Left ventricle myocardium inferior (tissue), 1 donor: ENCODE results near the gene SLFN12. TPM values are rescaled to one million over a fixed set of nuclear protein-coding genes. Genes with fewer than 3 reads are reported as not detected.

Experiments
- DNase-seq: peaks from one replicate; pipeline ENCODE4 v3.0.0-alpha.2; 2020
- H3K27ac ChIP-seq: fragments of 200-600 bp; replicated peaks from 2 replicates; pipeline ENCODE4 v1.8.0; 2021
- H3K27me3 ChIP-seq: fragments of 200-600 bp; 2 replicates; pipeline ENCODE4 v1.8.0; 2021; ENCODE audit warnings: low read depth
- H3K36me3 ChIP-seq: fragments of 200-600 bp; 2 replicates; pipeline ENCODE4 v1.8.0; 2021
- H3K4me1 ChIP-seq: fragments of 200-600 bp; 2 replicates; pipeline ENCODE4 v1.8.0; 2021
- H3K4me3 ChIP-seq: fragments of 200-600 bp; 2 replicates; pipeline ENCODE4 v1.8.0; 2021; ENCODE audit warnings: mild to moderate bottlenecking, moderate library complexity
- H3K9me3 ChIP-seq: fragments of 200-600 bp; replicated peaks from 2 replicates; pipeline ENCODE4 v1.8.0; 2021
- intact Hi-C: fragments of 100-400 bp; cut with micrococcal nuclease; formaldehyde crosslinking; loops from one replicate; pipeline ENCODE4 v1.11.0; 2022
- total RNA-seq: library from RNA; stranded (reverse); fragmentation: NEBNext Ultra II Directional; extraction: Animal tissue kit (Norgen Biotek cat#: 25700); gene quantifications from one replicate; pipeline ENCODE4 v1.2.1, GENCODE V29; 2021
- TF ChIP-seq, protein P1 (sequence below): fragments of 200-600 bp; IDR thresholded peaks from 2 replicates; pipeline ENCODE4 v1.8.0; 2021; ENCODE audit warnings: antibody characterized with exemption, mild to moderate bottlenecking, borderline replicate concordance
- donor health status: DM: no; HTN: yes; CAD: no; lungs with severe emphysema.

SLFN12 gene
- total RNA-seq, 1 donor from 2014 or later, result 3.7 TPM

DNA sequence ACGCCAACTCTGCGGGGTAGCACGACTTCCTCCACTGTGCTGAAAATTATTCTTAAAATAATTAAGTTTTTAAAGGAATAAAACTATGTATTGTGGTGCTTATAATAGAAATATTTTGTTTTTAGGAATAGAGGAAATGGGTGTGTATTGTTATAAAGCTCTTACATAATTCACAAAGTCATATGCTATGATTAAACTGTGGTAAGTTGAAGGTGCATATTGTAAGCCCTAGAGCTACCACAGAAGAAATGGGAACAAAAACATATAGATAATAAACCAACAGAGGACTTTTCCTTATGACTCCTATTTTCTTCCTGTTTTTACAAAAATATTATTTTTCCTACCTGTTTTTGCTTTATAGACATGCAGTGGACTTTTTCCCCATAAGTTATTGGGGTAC is 54.6 kb downstream of the SLFN12 start:
- no peak for DNase-seq
- H3K4me3 ChIP-seq, result peak overlapping the region; percentile 10
- TF ChIP-seq, protein P1, sequence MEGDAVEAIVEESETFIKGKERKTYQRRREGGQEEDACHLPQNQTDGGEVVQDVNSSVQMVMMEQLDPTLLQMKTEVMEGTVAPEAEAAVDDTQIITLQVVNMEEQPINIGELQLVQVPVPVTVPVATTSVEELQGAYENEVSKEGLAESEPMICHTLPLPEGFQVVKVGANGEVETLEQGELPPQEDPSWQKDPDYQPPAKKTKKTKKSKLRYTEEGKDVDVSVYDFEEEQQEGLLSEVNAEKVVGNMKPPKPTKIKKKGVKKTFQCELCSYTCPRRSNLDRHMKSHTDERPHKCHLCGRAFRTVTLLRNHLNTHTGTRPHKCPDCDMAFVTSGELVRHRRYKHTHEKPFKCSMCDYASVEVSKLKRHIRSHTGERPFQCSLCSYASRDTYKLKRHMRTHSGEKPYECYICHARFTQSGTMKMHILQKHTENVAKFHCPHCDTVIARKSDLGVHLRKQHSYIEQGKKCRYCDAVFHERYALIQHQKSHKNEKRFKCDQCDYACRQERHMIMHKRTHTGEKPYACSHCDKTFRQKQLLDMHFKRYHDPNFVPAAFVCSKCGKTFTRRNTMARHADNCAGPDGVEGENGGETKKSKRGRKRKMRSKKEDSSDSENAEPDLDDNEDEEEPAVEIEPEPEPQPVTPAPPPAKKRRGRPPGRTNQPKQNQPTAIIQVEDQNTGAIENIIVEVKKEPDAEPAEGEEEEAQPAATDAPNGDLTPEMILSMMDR, result no peak
- peak overlapping the region; percentile 98 for H3K27ac ChIP-seq
- H3K9me3 ChIP-seq, result peaks cover 22% of the 10 kb centered on the region
- H3K36me3 ChIP-seq, result no peaks in the 10 kb centered on the region
- H3K4me1 ChIP-seq, result peaks cover 44% of the 10 kb centered on the region
- H3K27me3 ChIP-seq, result peaks cover 42% of the 10 kb centered on the region
- intact Hi-C loops, result no loop called here

DNA sequence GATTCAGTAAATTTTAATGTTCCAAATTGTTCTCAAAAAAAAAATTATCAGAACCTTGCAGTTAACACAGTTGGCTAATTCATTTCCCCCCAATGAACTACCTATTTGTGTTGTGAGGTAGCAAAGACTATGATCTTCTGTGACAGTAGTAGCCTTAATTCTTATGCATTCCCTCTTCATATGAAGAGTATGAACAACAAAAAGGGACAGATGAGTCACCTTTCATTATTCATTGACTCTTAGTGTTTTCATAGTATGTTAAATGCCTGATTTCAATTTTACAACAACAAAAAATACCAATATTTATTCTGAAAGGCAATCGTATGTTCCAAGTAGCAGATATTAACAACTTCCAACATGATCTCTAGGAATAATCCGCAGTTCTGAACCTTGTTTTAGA is 55.2 kb downstream of the SLFN12 start:
- no peak overlapping the region for H3K4me3 ChIP-seq
- TF ChIP-seq, protein P1, result no peak
- peaks cover 20% of the 10 kb centered on the region for H3K9me3 ChIP-seq
- intact Hi-C loops, result no loop called here
- H3K4me1 ChIP-seq, result peaks cover 44% of the 10 kb centered on the region
- no peaks in the 10 kb centered on the region for H3K36me3 ChIP-seq
- H3K27me3 ChIP-seq, result peaks cover 46% of the 10 kb centered on the region
- DNase-seq, result no peak
- peak overlapping the region; percentile 98 for H3K27ac ChIP-seq

DNA sequence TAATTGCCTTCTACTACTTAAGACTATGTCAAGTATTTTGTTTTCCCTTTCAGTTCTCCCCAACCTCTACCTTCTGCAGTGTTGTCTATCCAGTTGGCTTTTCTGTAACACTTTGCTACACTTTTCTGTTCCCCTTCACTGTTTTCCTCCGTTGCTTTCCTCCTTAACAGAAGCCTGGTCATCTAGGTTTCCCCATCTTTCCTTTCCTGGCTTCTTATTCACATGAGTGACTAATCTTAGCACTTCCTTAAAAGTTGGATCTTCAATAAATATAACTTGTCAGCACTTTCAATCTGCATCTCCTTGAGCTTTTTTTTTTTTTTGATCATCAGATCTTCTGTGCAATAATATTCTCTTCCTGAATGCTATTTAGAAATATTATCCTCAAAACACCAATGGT is 56.1 kb downstream of the SLFN12 start:
- DNase-seq, result no peak
- H3K4me1 ChIP-seq, result peaks cover 50% of the 10 kb centered on the region
- H3K36me3 ChIP-seq, result no peaks in the 10 kb centered on the region
- peaks cover 15% of the 10 kb centered on the region for H3K9me3 ChIP-seq
- TF ChIP-seq, protein P1, result no peak
- peak overlapping the region; percentile 98 for H3K27ac ChIP-seq
- intact Hi-C loops, result no loop called here
- H3K27me3 ChIP-seq, result peaks cover 54% of the 10 kb centered on the region
- H3K4me3 ChIP-seq, result peak overlapping the region; percentile 42

DNA sequence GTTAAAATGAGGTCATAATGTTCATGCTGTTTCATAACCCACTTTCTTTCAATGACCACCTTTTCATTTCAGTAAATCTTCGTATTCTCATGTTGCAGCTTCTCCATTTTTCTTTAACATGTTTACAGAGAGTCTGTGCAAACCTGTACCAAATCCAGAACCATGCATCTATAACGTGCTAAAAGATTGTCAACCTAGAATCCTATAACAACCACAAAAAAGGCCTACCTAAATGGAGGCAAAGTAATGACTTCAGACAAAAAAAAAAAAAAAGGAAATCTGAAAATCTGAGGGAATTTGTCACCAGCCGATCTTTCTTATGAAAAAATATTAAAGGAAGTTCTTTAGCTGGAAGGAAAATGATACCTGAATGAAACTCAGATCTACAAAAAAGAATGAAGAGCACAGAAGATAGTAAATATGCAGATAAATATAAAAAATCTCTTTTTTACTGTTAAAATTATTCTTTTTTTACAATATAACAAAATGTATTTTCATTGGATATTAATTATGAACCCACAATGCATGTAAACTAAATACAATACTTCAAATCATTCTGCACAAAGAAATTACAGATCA is 57.4 kb downstream of the SLFN12 start:
- Histone ChIP-seq H3K4me3 (peak overlapping the region; percentile 79), H3K9me3 (peaks cover 20% of the 10 kb centered on the region), H3K27me3 (peaks cover 56% of the 10 kb centered on the region), H3K27ac (peak overlapping the region; percentile 98), H3K36me3 (peaks cover 6% of the 10 kb centered on the region), H3K4me1 (peaks cover 50% of the 10 kb centered on the region)
- TF ChIP-seq, protein P1, result no peak
- intact Hi-C loops, result no loop called here
- no peak for DNase-seq

DNA sequence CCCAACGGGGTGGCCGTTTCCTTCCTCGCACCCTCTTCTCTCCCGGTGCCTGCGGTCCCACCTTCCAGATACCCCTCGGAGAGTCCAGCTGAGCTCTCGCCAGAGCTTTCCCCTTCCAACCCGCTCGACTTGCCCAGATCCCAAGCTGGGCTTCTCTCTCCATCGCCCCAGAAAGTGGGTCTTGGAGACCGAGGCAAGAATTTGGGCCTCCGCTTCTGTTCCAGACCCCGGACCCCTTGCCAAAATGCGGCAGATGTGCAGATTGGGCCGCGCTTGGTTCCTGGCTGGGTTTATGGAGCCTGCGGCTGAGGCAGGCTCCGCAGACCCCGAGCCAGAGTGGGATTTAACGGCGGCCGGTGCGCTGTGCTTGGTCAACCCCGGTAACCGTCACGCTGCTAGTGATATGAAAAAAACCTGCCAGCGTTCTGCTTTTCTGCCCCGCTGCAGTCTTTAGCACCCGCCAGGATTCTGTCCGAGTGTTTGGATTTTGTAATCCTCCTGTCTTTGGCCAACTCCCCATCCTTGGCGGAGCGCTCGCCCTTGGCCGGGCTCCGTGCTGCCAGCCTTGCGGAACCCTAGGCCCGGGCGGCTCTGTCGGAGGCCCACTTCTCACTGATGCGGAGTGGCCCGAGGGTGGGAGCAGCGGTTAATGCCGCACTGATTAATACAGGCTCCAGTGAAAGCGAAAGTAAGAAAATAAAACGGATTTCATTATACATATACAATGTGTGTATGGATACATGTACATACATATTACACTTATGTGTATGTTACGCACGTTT is 58.1 kb downstream of the SLFN12 start:
- peaks cover 50% of the 10 kb centered on the region for H3K4me1 ChIP-seq
- intact Hi-C loops, result no loop called here

More for the DNA sequence above, 58.1 kb downstream of the SLFN12 start:
- peaks cover 17% of the 10 kb centered on the region for H3K9me3 ChIP-seq
- peaks cover 7% of the 10 kb centered on the region for H3K36me3 ChIP-seq
- peak overlapping the region; percentile 79 for H3K4me3 ChIP-seq
- peaks cover 56% of the 10 kb centered on the region for H3K27me3 ChIP-seq
- peak overlapping the region; percentile 98 for H3K27ac ChIP-seq
- TF ChIP-seq, protein P1, result no peak
- DNase-seq, result peak; percentile 65
